Measurements from ENCODE around the gene LIG3. TPM values are rescaled to one million over a fixed set of nuclear protein-coding genes. Genes with fewer than 3 reads are reported as not detected.
"Not testable (repeated sequence)": the region's sequence is repeated elsewhere in the genome, so short reads cannot be mapped to it uniquely, and the experiment has no call there.

The LIG3 gene
- total RNA-seq, 1 experiment from 2014 or later: 25.5 TPM

GRCh38 chr17:34998205-34998604 lies 17.9 kb downstream of the LIG3 start:
- Histone ChIP-seq H3K36me3 (ENCODE audit: low read depth) (0 out of 2 replicates have a peak, but pooled peaks cover 6% of the 10 kb centered on the region), H3K27me3 (ENCODE audit: insufficient read depth, low read depth) (no peaks in the 10 kb centered on the region), H2AFZ (no peak overlapping the region), H3K27ac (no peak overlapping the region), H3K9me3 (ENCODE audit: insufficient read depth, low read depth) (no peaks in the 10 kb centered on the region), H3K4me1 (replicated peaks; ENCODE audit: insufficient read depth) (peaks cover 20% of the 10 kb centered on the region), H3K4me3 (no peak overlapping the region), H4K20me1 (ENCODE audit: insufficient read depth) (no peaks in the 10 kb centered on the region), H3K79me2 (ENCODE audit: low read depth) (no peaks in the 10 kb centered on the region), H3K4me2 (no peak overlapping the region), H3K9me2 (ENCODE audit: insufficient read depth) (no peaks in the 10 kb centered on the region), H3F3A (ENCODE audit: insufficient read depth, low read depth) (peaks cover 12% of the 10 kb centered on the region; the same call in 1 of the 2 replicates)
- TF ChIP-seq EZH2 (IDR thresholded peaks at IDR 0.05; ENCODE audit: low read depth) (no peak), CTCF (conservative IDR thresholded peaks at IDR 0.05) (peak; percentile 88)
- POLR2A ChIA-PET (ENCODE audit: unreplicated experiment): no interaction called here
- intact Hi-C loops (cut with micrococcal nuclease; ENCODE audit: unreplicated experiment): loop anchor here (1.0 to 5.0 kb wide), 2 partner anchors 120 to 576 kb away; no protein-coding TSS in a partner anchor
- peak in 1 of 2 experiments; percentile 63 for DNase-seq
- BruUV-seq (replicated peaks): no TSS peak
- CTCF ChIA-PET: no interaction called here

- no peak for TF ChIP-seq EZH2 (IDR thresholded peaks at IDR 0.05; ENCODE audit: low read depth)
- TF ChIP-seq CTCF (conservative IDR thresholded peaks at IDR 0.05): no peak
- Histone ChIP-seq H3K79me2 (ENCODE audit: low read depth) (no peaks in the 10 kb centered on the region), H3K27me3 (ENCODE audit: insufficient read depth, low read depth) (no peaks in the 10 kb centered on the region), H4K20me1 (ENCODE audit: insufficient read depth) (no peaks in the 10 kb centered on the region), H3K4me1 (replicated peaks; ENCODE audit: insufficient read depth) (peaks cover 23% of the 10 kb centered on the region), H3K4me2 (no peak overlapping the region), H3F3A (ENCODE audit: insufficient read depth, low read depth) (peaks cover 16% of the 10 kb centered on the region; the same call in 1 of the 2 replicates), H3K36me3 (ENCODE audit: low read depth) (0 out of 2 replicates have a peak, but pooled peaks cover 6% of the 10 kb centered on the region), H3K27ac (no peak overlapping the region), H2AFZ (no peak overlapping the region), H3K4me3 (no peak overlapping the region), H3K9me3 (ENCODE audit: insufficient read depth, low read depth) (no peaks in the 10 kb centered on the region), H3K9me2 (ENCODE audit: insufficient read depth) (no peaks in the 10 kb centered on the region)
- BruUV-seq (replicated peaks): no TSS peak
- ChIA-PET POLR2A (ENCODE audit: unreplicated experiment) (no interaction called here), CTCF (no interaction called here)
- no peak for DNase-seq
- intact Hi-C loops (cut with micrococcal nuclease; ENCODE audit: unreplicated experiment): loop anchor here (5.0 kb wide), 1 partner anchor 577 kb away; no protein-coding TSS in a partner anchor
Measured at GRCh38 chr17:34999456-34999855, 19.1 kb downstream of the LIG3 start.

- H2AFZ ChIP-seq; H3K4me3 ChIP-seq; H3K27ac ChIP-seq; H3K4me2 ChIP-seq; H3K27me3 ChIP-seq (ENCODE audit: insufficient read depth, low read depth); intact Hi-C loops (cut with micrococcal nuclease; ENCODE audit: unreplicated experiment); CTCF ChIA-PET; H3K9me2 ChIP-seq (ENCODE audit: insufficient read depth); DNase-seq; BruUV-seq (replicated peaks); H3K9me3 ChIP-seq (ENCODE audit: insufficient read depth, low read depth); H3K36me3 ChIP-seq (ENCODE audit: low read depth); H3K79me2 ChIP-seq (ENCODE audit: low read depth); H4K20me1 ChIP-seq (ENCODE audit: insufficient read depth): not testable (repeated sequence)
- H3F3A ChIP-seq (ENCODE audit: insufficient read depth, low read depth): peaks cover 16% of the 10 kb centered on the region; the same call in 1 of the 2 replicates
- POLR2A ChIA-PET (ENCODE audit: unreplicated experiment): interaction anchor here (0.6 kb wide), 1 partner anchor 114 kb away, joined by 3 read pairs; no protein-coding TSS in a partner anchor
- H3K4me1 ChIP-seq (replicated peaks; ENCODE audit: insufficient read depth): peaks cover 23% of the 10 kb centered on the region
Measured at GRCh38 chr17:35000965-35001364, 20.7 kb downstream of the LIG3 start.

- no peak overlapping the region for H3K4me3 ChIP-seq
- H3K9me2 ChIP-seq (ENCODE audit: insufficient read depth): no peaks in the 10 kb centered on the region
- no peak overlapping the region for H3K4me2 ChIP-seq
- peaks cover 23% of the 10 kb centered on the region for H3K4me1 ChIP-seq (replicated peaks; ENCODE audit: insufficient read depth)
- H4K20me1 ChIP-seq (ENCODE audit: insufficient read depth): no peaks in the 10 kb centered on the region
- TF ChIP-seq CTCF (conservative IDR thresholded peaks at IDR 0.05) (no peak), EZH2 (IDR thresholded peaks at IDR 0.05; ENCODE audit: low read depth) (no peak)
- ChIA-PET CTCF (no interaction called here), POLR2A (ENCODE audit: unreplicated experiment) (no interaction called here)
- H3K27ac ChIP-seq: no peak overlapping the region
- no peaks in the 10 kb centered on the region for H3K27me3 ChIP-seq (ENCODE audit: insufficient read depth, low read depth)
- H3F3A ChIP-seq (ENCODE audit: insufficient read depth, low read depth): peaks cover 16% of the 10 kb centered on the region; the same call in 1 of the 2 replicates
- no peak overlapping the region for H2AFZ ChIP-seq
- DNase-seq: no peak
- H3K9me3 ChIP-seq (ENCODE audit: insufficient read depth, low read depth): no peaks in the 10 kb centered on the region
- BruUV-seq (replicated peaks): no TSS peak
- H3K36me3 ChIP-seq (ENCODE audit: low read depth): 0 out of 2 replicates have a peak, but pooled peaks cover 6% of the 10 kb centered on the region
- H3K79me2 ChIP-seq (ENCODE audit: low read depth): no peaks in the 10 kb centered on the region
- intact Hi-C loops (cut with micrococcal nuclease; ENCODE audit: unreplicated experiment): no loop called here
Measured at GRCh38 chr17:35001549-35001948, 21.2 kb downstream of the LIG3 start.
